Calu3 (cell line): Measurements from ENCODE around the gene PLPPR4. TPM values are rescaled to one million over a fixed set of nuclear protein-coding genes. Genes with fewer than 3 reads are reported as not detected.
A peak's percentile ranks its signal among the peaks of the same experiment; 100 is the strongest.

Experiments used
- BruUV-seq: library from RNA; stranded (reverse); fragments of 400-500 nt; replicated peaks from 2 replicates; lab custom pipeline; 2021; lab: Mats Ljungman, UMichigan
- CTCF ChIA-PET: fragments of 300-600 bp; sonication (Branson Sonifier 250); formaldehyde crosslinking; loops from one replicate; lab custom pipeline; 2022; ENCODE audit warnings: antibody characterized with exemption; lab: Charles Lee
- DNase-seq: peaks from one replicate; pipeline ENCODE4 v3.0.0; 2022
- H3K27ac Mint-ChIP-seq: one replicate; pipeline ENCODE4 v1.8.0; 2022; ENCODE audit warnings: mixed read lengths; ENCODE audit not compliant: unreplicated experiment
- H3K27me3 Mint-ChIP-seq: one replicate; pipeline ENCODE4 v1.8.0; 2022; ENCODE audit warnings: mixed read lengths; ENCODE audit not compliant: unreplicated experiment
- H3K36me3 Mint-ChIP-seq: one replicate; pipeline ENCODE4 v1.8.0; 2022; ENCODE audit warnings: mild to moderate bottlenecking, moderate library complexity, mixed read lengths; ENCODE audit not compliant: insufficient read depth, unreplicated experiment
- H3K4me1 Mint-ChIP-seq: one replicate; pipeline ENCODE4 v1.8.0; 2022; ENCODE audit warnings: mild to moderate bottlenecking, low read depth, mixed read lengths; ENCODE audit not compliant: unreplicated experiment
- H3K4me3 Mint-ChIP-seq: one replicate; pipeline ENCODE4 v1.8.0; 2022; ENCODE audit warnings: mild to moderate bottlenecking, low read depth, moderate library complexity, mixed read lengths; ENCODE audit not compliant: unreplicated experiment
- H3K9me3 Mint-ChIP-seq: one replicate; pipeline ENCODE4 v1.8.0; 2022; ENCODE audit warnings: low read depth, mixed read lengths; ENCODE audit not compliant: unreplicated experiment
- intact Hi-C: fragments of 100-400 bp; cut with micrococcal nuclease; formaldehyde crosslinking; loops from one replicate; pipeline ENCODE4 v1.10.0; 2022; ENCODE audit not compliant: unreplicated experiment
- total RNA-seq: library from RNA; stranded (reverse); gene quantifications from 2 replicates; pipeline ENCODE4 v1.2.3, GENCODE V29; 2022
- TF ChIP-seq, protein P1 (sequence below): fragments of 200-600 bp; IDR thresholded peaks from one replicate; pipeline ENCODE4 v1.8.0; 2022; ENCODE audit warnings: antibody characterized with exemption; ENCODE audit not compliant: unreplicated experiment

PLPPR4 gene
- total RNA-seq, 1 experiment from 2014 or later = 0.12 TPM

DNA sequence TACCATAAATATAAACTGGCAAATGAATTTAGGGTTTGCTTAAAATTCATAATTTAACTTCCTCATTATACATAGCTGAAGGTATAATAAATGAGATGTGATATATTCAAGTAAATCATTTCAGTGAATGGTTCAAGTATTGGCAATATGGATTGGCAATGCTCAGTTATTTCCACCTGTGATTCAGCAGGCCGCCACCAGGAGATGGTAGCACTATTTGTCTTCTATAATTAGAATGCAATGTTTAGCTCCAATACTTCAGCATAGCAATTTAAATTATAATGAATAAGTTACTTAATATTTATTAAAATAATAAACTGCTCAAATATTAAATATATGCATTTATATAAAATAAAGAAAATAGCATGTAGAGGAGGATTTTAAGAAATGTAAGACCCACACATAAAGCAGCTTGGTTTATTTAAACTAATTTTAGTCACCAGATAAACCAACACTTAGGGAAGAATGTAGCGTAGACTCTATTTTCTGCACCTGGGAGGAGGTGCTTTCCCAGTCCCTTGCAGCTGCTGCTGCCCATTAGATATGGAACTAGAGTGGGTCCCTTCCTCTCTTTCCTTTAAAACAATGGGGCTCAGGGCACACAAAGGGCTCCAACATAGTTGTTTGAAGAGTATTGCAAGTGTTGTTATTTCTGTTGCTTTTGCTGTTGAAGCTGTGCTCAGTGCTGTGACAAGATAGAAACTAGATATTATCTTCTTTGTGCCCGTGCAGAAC is 62.1 kb downstream of the PLPPR4 start:
- no peaks in the 10 kb centered on the region for H3K27me3 Mint-ChIP-seq
- H3K27ac Mint-ChIP-seq = no peak overlapping the region
- TF ChIP-seq, protein P1, sequence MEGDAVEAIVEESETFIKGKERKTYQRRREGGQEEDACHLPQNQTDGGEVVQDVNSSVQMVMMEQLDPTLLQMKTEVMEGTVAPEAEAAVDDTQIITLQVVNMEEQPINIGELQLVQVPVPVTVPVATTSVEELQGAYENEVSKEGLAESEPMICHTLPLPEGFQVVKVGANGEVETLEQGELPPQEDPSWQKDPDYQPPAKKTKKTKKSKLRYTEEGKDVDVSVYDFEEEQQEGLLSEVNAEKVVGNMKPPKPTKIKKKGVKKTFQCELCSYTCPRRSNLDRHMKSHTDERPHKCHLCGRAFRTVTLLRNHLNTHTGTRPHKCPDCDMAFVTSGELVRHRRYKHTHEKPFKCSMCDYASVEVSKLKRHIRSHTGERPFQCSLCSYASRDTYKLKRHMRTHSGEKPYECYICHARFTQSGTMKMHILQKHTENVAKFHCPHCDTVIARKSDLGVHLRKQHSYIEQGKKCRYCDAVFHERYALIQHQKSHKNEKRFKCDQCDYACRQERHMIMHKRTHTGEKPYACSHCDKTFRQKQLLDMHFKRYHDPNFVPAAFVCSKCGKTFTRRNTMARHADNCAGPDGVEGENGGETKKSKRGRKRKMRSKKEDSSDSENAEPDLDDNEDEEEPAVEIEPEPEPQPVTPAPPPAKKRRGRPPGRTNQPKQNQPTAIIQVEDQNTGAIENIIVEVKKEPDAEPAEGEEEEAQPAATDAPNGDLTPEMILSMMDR = no peak
- H3K4me1 Mint-ChIP-seq = no peaks in the 10 kb centered on the region
- H3K36me3 Mint-ChIP-seq = no peaks in the 10 kb centered on the region
- no peaks in the 10 kb centered on the region for H3K9me3 Mint-ChIP-seq
- no TSS peak for BruUV-seq
- CTCF ChIA-PET = no interaction called here
- no peak overlapping the region for H3K4me3 Mint-ChIP-seq
- no peak for DNase-seq
- intact Hi-C loops = no loop called here

DNA sequence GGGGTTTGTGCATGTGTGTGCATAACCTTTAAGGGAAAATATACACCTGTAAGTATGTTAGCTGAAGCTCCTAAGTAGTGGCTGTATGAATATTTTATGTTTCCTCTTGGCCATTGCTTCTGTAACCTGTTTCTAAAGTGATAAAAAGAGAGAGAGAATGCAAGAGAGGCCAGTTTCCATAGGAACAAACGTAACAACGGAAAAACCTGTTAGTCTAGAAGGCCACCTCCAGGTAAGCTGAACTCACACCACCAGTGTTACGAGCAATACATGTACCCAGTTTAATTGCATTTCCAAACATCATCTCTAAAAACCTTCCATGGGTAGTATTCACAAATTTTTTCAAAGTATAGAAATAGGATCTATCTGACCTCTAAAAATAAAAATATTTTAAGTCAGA is 63.1 kb downstream of the PLPPR4 start:
- BruUV-seq = no TSS peak
- DNase-seq = peak; percentile 30
- CTCF ChIA-PET = no interaction called here
- intact Hi-C loops = no loop called here
- Mint-ChIP-seq H3K4me3 (no peak overlapping the region), H3K4me1 (no peaks in the 10 kb centered on the region), H3K27ac (no peak overlapping the region), H3K27me3 (no peaks in the 10 kb centered on the region), H3K36me3 (no peaks in the 10 kb centered on the region), H3K9me3 (no peaks in the 10 kb centered on the region)
- TF ChIP-seq, protein P1 = no peak

DNA sequence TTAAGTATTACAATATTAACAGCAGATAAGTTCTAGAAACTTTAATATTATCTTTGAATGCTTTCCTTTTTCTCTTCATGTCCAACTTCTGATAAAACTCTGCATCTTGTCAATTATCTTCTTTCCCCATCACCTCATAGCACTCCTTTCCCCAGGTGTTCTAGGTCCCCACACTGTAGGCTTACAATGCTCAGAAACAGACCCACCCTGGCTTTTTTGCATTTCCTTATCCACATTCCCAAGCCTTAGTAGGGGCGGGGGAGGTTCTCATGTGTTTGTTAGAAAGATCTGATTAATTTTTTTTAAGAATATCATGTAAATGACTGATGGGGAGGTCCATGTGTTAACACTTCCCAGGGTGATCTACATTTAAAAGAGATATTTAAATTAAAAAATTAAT is 63.9 kb downstream of the PLPPR4 start:
- Mint-ChIP-seq H3K4me3 (no peak overlapping the region), H3K27me3 (no peaks in the 10 kb centered on the region), H3K27ac (peak overlapping the region; percentile 45), H3K9me3 (no peaks in the 10 kb centered on the region), H3K4me1 (no peaks in the 10 kb centered on the region), H3K36me3 (no peaks in the 10 kb centered on the region)
- no peak for DNase-seq
- intact Hi-C loops = no loop called here
- CTCF ChIA-PET = no interaction called here
- TF ChIP-seq, protein P1 = no peak
- no TSS peak for BruUV-seq

DNA sequence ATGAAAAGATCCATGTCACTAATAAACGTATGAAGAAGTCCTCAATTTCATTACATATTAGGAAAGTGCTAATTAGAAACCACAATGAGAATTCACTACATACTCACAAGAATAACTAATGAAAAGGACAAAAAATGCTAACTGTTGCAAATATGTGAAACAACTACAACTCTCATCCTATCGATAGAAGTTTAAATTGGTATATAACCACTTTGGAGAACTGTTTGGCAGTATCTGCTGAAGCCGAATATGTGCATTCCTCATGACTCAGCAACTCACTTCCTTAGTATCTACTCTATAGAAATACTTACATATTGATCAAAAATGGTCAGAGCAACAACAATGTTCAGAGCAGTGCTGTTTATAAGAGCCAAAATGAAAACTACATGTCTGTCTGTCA is 66.8 kb downstream of the PLPPR4 start:
- no peak for DNase-seq
- no TSS peak for BruUV-seq
- Mint-ChIP-seq H3K9me3 (no peaks in the 10 kb centered on the region), H3K4me1 (no peaks in the 10 kb centered on the region), H3K27me3 (no peaks in the 10 kb centered on the region), H3K4me3 (no peak overlapping the region), H3K27ac (no peak overlapping the region), H3K36me3 (no peaks in the 10 kb centered on the region)
- TF ChIP-seq, protein P1 = no peak
- CTCF ChIA-PET = no interaction called here
- intact Hi-C loops = no loop called here
